GM19463 (cell line): Measurements from ENCODE around the gene C1QTNF8.

Experiments used
- ATAC-seq: cut with Tn5 transposase; IDR thresholded peaks from one replicate; pipeline ENCODE4 v1.9.1; 2021; ENCODE audit warnings: mild to moderate bottlenecking, moderate library complexity; ENCODE audit not compliant: unreplicated experiment

The C1QTNF8 gene

GRCh38 chr16:1047801-1048200 lies 48.2 kb downstream of the C1QTNF8 start:
- no peak for ATAC-seq

- no peak for ATAC-seq
These were observed 48.9 kb downstream of the C1QTNF8 start for GRCh38 chr16:1047123-1047522.

GRCh38 chr16:1045993-1046911 lies 49.8 kb downstream of the C1QTNF8 start:
- no peak for ATAC-seq

- no peak for ATAC-seq
These were observed 50.6 kb downstream of the C1QTNF8 start for GRCh38 chr16:1045310-1045992.

GRCh38 chr16:1044460-1045309 lies 51.4 kb downstream of the C1QTNF8 start:
- ATAC-seq, result no peak

- no peak for ATAC-seq
These were observed 52.1 kb downstream of the C1QTNF8 start for GRCh38 chr16:1043881-1044451.

- ATAC-seq, result no peak
These were observed 53.2 kb downstream of the C1QTNF8 start for GRCh38 chr16:1042866-1043265.

GRCh38 chr16:1042049-1042744 lies 53.8 kb downstream of the C1QTNF8 start:
- no peak for ATAC-seq

- no peak for ATAC-seq
These were observed 55.7 kb downstream of the C1QTNF8 start for GRCh38 chr16:1040346-1040745.

GRCh38 chr16:1039762-1040161 lies 56.3 kb downstream of the C1QTNF8 start:
- no peak for ATAC-seq

GRCh38 chr16:1038932-1039331 lies 57.1 kb downstream of the C1QTNF8 start:
- no peak for ATAC-seq
